ENCODE data around the gene ZNF146. TPM values are rescaled to one million over a fixed set of nuclear protein-coding genes. Genes with fewer than 3 reads are reported as not detected.

Gene ZNF146
- polyA plus RNA-seq, 1 of the 3 experiments (the other 2 are of a cell fraction), result 25.4 TPM

DNA sequence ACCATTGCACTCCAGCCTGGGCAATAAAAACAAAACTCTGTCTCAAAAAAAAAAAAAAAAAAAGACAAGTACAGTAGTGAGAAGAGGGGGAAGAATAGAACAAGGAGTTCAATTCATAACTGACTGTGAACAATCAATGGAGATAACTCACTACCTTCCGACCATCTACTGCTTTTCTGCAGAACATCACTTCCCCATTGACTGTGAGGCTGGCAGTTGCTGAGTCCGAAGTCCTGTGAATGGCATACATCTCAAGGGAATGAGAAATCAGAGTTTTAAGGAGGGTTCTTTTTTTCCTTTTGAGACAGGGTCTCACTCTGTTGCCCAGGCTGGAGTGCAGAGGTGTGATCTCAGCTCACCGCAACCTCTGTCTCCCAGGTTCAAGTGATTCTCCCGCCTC, 11.6 kb upstream of the ZNF146 start:
- 100% methylated on average over 4 of the region's 4 CpGs for WGBS (ENCODE audit: low lambda C conversion rate)
- Histone ChIP-seq H3K4me2 (no peak overlapping the region), H3K9me2 (no peaks in the 10 kb centered on the region), H2AFZ (ENCODE audit: low read depth) (no peak overlapping the region), H3K36me3 (replicated peaks in 1 of 2; ENCODE audit: control insufficient read depth in 1 of 2, insufficient read depth in 2 of 2, low read length in 1 of 2) (peaks cover 0 to 3% of the 10 kb centered on the region in 2 experiments), H3K27me3 (ENCODE audit: insufficient read depth) (no peaks in the 10 kb centered on the region), H3K4me1 (ENCODE audit: control insufficient read depth in 1 of 2, insufficient read depth in 2 of 2, low read depth in 1 of 2, low read length in 1 of 2) (peaks cover 0 to 3% of the 10 kb centered on the region in 2 experiments; a peak in 1 of 4 replicates), H3K9me3 (no peaks in the 10 kb centered on the region), H3K9ac (no peak overlapping the region), H3F3A (replicated peaks; ENCODE audit: insufficient read depth) (no peaks in the 10 kb centered on the region), H4K20me1 (ENCODE audit: insufficient read depth) (no peaks in the 10 kb centered on the region), H3K4me3 (ENCODE audit: low read depth in 2 of 2, low read length in 1 of 2) (no peak overlapping the region), H3K79me2 (ENCODE audit: insufficient read depth) (0 out of 2 replicates have a peak, but pooled peaks cover 3% of the 10 kb centered on the region), H3K27ac (ENCODE audit: low read depth in 2 of 2, low read length in 1 of 2) (no peak overlapping the region)
- ChIA-PET POLR2A (no interaction called here), CTCF (interaction anchor here (2.6 to 3.6 kb wide), 2 partner anchors 13 to 75 kb away, joined by 7 to 10 read pairs; no protein-coding TSS in a partner anchor)
- TF ChIP-seq USF2 (IDR thresholded peaks at IDR 0.05; ENCODE audit: borderline replicate concordance, low read depth, low read length) (no peak), RXRA (IDR thresholded peaks at IDR 0.05; ENCODE audit: borderline replicate concordance, low read depth) (no peak), NRF1 (IDR thresholded peaks at IDR 0.05; ENCODE audit: low read depth, low read length) (no peak), USF1 (IDR thresholded peaks at IDR 0.05; ENCODE audit: borderline replicate concordance, low read depth) (no peak), FOSL2 (IDR thresholded peaks at IDR 0.05; ENCODE audit: borderline replicate concordance, low read depth) (no peak), RFX5 (IDR thresholded peaks at IDR 0.05; ENCODE audit: low read length) (no peak), SMC3 (IDR thresholded peaks at IDR 0.05; ENCODE audit: low read depth, low read length) (no peak), EP300 (IDR thresholded peaks at IDR 0.05; ENCODE audit: borderline replicate concordance in 1 of 2, low read depth in 1 of 2, low read length in 1 of 2) (no peak), POLR2AphosphoS5 (IDR thresholded peaks at IDR 0.05; ENCODE audit: low read depth, low read length) (no peak), ELF1 (IDR thresholded peaks at IDR 0.05) (no peak), TEAD4 (IDR thresholded peaks at IDR 0.05; ENCODE audit: borderline replicate concordance, insufficient read depth) (no peak), TAF1 (IDR thresholded peaks at IDR 0.05; ENCODE audit: borderline replicate concordance, low read depth, low read length) (no peak), FOXJ3 (CRISPR knock-in tag; IDR thresholded peaks at IDR 0.05) (no peak), GATA2 (CRISPR knock-in tag; IDR thresholded peaks at IDR 0.05) (no peak)
- TF ChIP-seq, protein P1, sequence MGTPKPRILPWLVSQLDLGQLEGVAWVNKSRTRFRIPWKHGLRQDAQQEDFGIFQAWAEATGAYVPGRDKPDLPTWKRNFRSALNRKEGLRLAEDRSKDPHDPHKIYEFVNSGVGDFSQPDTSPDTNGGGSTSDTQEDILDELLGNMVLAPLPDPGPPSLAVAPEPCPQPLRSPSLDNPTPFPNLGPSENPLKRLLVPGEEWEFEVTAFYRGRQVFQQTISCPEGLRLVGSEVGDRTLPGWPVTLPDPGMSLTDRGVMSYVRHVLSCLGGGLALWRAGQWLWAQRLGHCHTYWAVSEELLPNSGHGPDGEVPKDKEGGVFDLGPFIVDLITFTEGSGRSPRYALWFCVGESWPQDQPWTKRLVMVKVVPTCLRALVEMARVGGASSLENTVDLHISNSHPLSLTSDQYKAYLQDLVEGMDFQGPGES (IDR thresholded peaks at IDR 0.05; ENCODE audit: low read depth, low read length), result no peak
- TF ChIP-seq, protein P2, sequence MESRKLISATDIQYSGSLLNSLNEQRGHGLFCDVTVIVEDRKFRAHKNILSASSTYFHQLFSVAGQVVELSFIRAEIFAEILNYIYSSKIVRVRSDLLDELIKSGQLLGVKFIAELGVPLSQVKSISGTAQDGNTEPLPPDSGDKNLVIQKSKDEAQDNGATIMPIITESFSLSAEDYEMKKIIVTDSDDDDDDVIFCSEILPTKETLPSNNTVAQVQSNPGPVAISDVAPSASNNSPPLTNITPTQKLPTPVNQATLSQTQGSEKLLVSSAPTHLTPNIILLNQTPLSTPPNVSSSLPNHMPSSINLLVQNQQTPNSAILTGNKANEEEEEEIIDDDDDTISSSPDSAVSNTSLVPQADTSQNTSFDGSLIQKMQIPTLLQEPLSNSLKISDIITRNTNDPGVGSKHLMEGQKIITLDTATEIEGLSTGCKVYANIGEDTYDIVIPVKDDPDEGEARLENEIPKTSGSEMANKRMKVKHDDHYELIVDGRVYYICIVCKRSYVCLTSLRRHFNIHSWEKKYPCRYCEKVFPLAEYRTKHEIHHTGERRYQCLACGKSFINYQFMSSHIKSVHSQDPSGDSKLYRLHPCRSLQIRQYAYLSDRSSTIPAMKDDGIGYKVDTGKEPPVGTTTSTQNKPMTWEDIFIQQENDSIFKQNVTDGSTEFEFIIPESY (IDR thresholded peaks at IDR 0.05; ENCODE audit: borderline replicate concordance, low read depth), result no peak
- DNase-seq, result no peak

Measured in SK-N-SH (cell line).